SK-N-SH (cell line): ENCODE results near the gene SPRED2. TPM values are rescaled to one million over a fixed set of nuclear protein-coding genes. Genes with fewer than 3 reads are reported as not detected.

ENCODE experiments used
- CTCF ChIA-PET: fragments of 300-600, 350-600 bp; formaldehyde crosslinking; extraction: SDS; loops from one replicate; lab custom pipeline; 2021; lab: Yijun Ruan, JAX
- POLR2A ChIA-PET: fragments of 350-600 bp; sonication (Branson Sonifier 250); formaldehyde crosslinking; extraction: SDS; loops from one replicate; lab custom pipeline; 2020; ENCODE audit warnings: antibody characterized with exemption, inconsistent platforms; lab: Yijun Ruan, JAX
- DNase-seq: peaks from one replicate; pipeline ENCODE4 v3.0.0; 2012
- H2AFZ ChIP-seq: fragments of 200-600 bp; sonication (generic); 2 replicates; pipeline ENCODE4 v1.8.1; 2016; ENCODE audit warnings: antibody characterized with exemption, mild to moderate bottlenecking, low read depth
- H3F3A ChIP-seq: fragments of 200-600 bp; sonication (generic); replicated peaks from 2 replicates; pipeline ENCODE3; 2016; ENCODE audit warnings: antibody characterized with exemption, mild to moderate bottlenecking; ENCODE audit not compliant: insufficient read depth
- H3K27ac ChIP-seq, 2 experiments: fragments of 200-500 bp in 1 of 2; fragments of 200-600 bp in 1 of 2; sonication (Bioruptor generic) in 1 of 2; sonication (generic), shearing (Covaris generic) in 1 of 2; 2 replicates each; pipeline versions ENCODE4 v1.5.1 to v1.6.1; 2014 to 2016; ENCODE audit warnings: low read depth in 2 of 2, inconsistent platforms in 1 of 2, low read length in 1 of 2, mild to moderate bottlenecking in 1 of 2, mixed read lengths in 1 of 2
- H3K27me3 ChIP-seq: fragments of 200-600 bp; sonication (generic), shearing (Covaris generic); 2 replicates; pipeline ENCODE4 v1.6.1; 2016; ENCODE audit warnings: mixed run types; ENCODE audit not compliant: insufficient read depth
- H3K36me3 ChIP-seq, 2 experiments: fragments of 200-500 bp in 1 of 2; fragments of 200-600 bp in 1 of 2; sonication (Bioruptor generic) in 1 of 2; sonication (generic) in 1 of 2; replicated peaks in 1 of 2; 2 replicates each; pipeline versions ENCODE3 to v1.5.1; 2014 to 2016; ENCODE audit warnings: low read length in 1 of 2, mild to moderate bottlenecking in 1 of 2; ENCODE audit not compliant: insufficient read depth in 2 of 2, control insufficient read depth in 1 of 2
- H3K4me1 ChIP-seq, 2 experiments: fragments of 200-500 bp in 1 of 2; fragments of 200-600 bp in 1 of 2; sonication (Bioruptor generic) in 1 of 2; sonication (generic), shearing (Covaris generic) in 1 of 2; 2 replicates each; pipeline versions ENCODE4 v1.5.1 to v1.6.1; 2014 to 2016; ENCODE audit warnings: low read depth in 1 of 2, low read length in 1 of 2, mixed run types in 1 of 2; ENCODE audit not compliant: insufficient read depth in 2 of 2, control insufficient read depth in 1 of 2
- H3K4me2 ChIP-seq: fragments of 200-600 bp; sonication (generic), shearing (Covaris generic); 2 replicates; pipeline ENCODE4 v1.6.1; 2017; ENCODE audit warnings: mixed run types
- H3K4me3 ChIP-seq, 2 experiments: fragments of 200-500 bp in 1 of 2; fragments of 200-600 bp in 1 of 2; sonication (Bioruptor generic) in 1 of 2; sonication (generic), shearing (Covaris generic) in 1 of 2; 2 replicates each; pipeline versions ENCODE4 v1.5.1 to v1.8.1; 2014 to 2016; ENCODE audit warnings: low read depth in 2 of 2, inconsistent platforms in 1 of 2, low read length in 1 of 2, mild to moderate bottlenecking in 1 of 2, mixed read lengths in 1 of 2, moderate library complexity in 1 of 2
- H3K79me2 ChIP-seq: fragments of 200-600 bp; sonication (generic); 2 replicates; pipeline ENCODE4 v1.8.1; 2017; ENCODE audit warnings: mild to moderate bottlenecking; ENCODE audit not compliant: insufficient read depth
- H3K9ac ChIP-seq: fragments of 200-600 bp; sonication (generic); 2 replicates; pipeline ENCODE4 v1.6.1; 2017; ENCODE audit warnings: mixed run types
- H3K9me2 ChIP-seq: fragments of 200-600 bp; sonication (generic); 2 replicates; pipeline ENCODE4 v1.6.1; 2017; ENCODE audit warnings: mixed run types
- H3K9me3 ChIP-seq: fragments of 200-600 bp; sonication (generic); 2 replicates; pipeline ENCODE4 v1.6.1; 2017; ENCODE audit warnings: mixed run types, mild to moderate bottlenecking, moderate library complexity
- H4K20me1 ChIP-seq: fragments of 200-600 bp; sonication (generic); 2 replicates; pipeline ENCODE4 v1.6.1; 2017; ENCODE audit warnings: mild to moderate bottlenecking, mixed run types; ENCODE audit not compliant: insufficient read depth
- CTCF ChIP-seq: fragments of 200-600 bp; sonication (generic); IDR thresholded peaks from 2 replicates; pipeline ENCODE4 v1.6.1; 2017; ENCODE audit warnings: antibody characterized with exemption, mild to moderate bottlenecking, moderate library complexity
- ELF1 ChIP-seq: IDR thresholded peaks from 2 replicates; pipeline ENCODE4 v1.4.0; 2012
- EP300 ChIP-seq, 2 experiments: IDR thresholded peaks; 2 replicates each; pipeline versions ENCODE4 v1.4.0 to v1.6.1; 2012; ENCODE audit warnings: borderline replicate concordance in 1 of 2, low read depth in 1 of 2, low read length in 1 of 2
- EZH2phosphoT487 ChIP-seq: fragments of 200-600 bp; sonication (generic); IDR thresholded peaks from 2 replicates; pipeline ENCODE4 v1.6.1; 2017; ENCODE audit warnings: low read depth, mixed run types, mild to moderate bottlenecking, antibody characterized with exemption, moderate library complexity, borderline replicate concordance
- FOSL2 ChIP-seq: IDR thresholded peaks from 2 replicates; pipeline ENCODE4 v1.4.0; 2012; ENCODE audit warnings: low read depth, mild to moderate bottlenecking, moderate library complexity, borderline replicate concordance
- FOXM1 ChIP-seq: IDR thresholded peaks from 2 replicates; pipeline ENCODE4 v1.4.0; 2012; ENCODE audit warnings: low read depth, mild to moderate bottlenecking
- JUND ChIP-seq: IDR thresholded peaks from 2 replicates; pipeline ENCODE4 v1.4.0; 2012
- MXI1 ChIP-seq: IDR thresholded peaks from 2 replicates; pipeline ENCODE4 v1.6.1; 2012; ENCODE audit warnings: mild to moderate bottlenecking, low read depth, low read length, improper control_type of control experiment
- NRF1 ChIP-seq: IDR thresholded peaks from 2 replicates; pipeline ENCODE4 v1.6.1; 2012; ENCODE audit warnings: low read depth, mild to moderate bottlenecking, low read length
- POLR2AphosphoS5 ChIP-seq: IDR thresholded peaks from 2 replicates; pipeline ENCODE4 v1.6.1; 2012; ENCODE audit warnings: low read depth, low read length
- RAD21 ChIP-seq: IDR thresholded peaks from 2 replicates; pipeline ENCODE4 v1.6.1; 2012; ENCODE audit warnings: mild to moderate bottlenecking, low read length
- RXRA ChIP-seq: IDR thresholded peaks from 2 replicates; pipeline ENCODE4 v1.4.0; 2012; ENCODE audit warnings: low read depth, mild to moderate bottlenecking, borderline replicate concordance
- SIN3A ChIP-seq: IDR thresholded peaks from 2 replicates; pipeline ENCODE4 v1.6.1; 2012; ENCODE audit warnings: low read depth, mild to moderate bottlenecking, low read length, moderate library complexity, borderline replicate concordance
- SMC3 ChIP-seq: IDR thresholded peaks from 2 replicates; pipeline ENCODE4 v1.6.1; 2012; ENCODE audit warnings: low read depth, low read length, improper control_type of control experiment
- TAF1 ChIP-seq: IDR thresholded peaks from 2 replicates; pipeline ENCODE4 v1.6.1; 2012; ENCODE audit warnings: low read depth, mild to moderate bottlenecking, low read length, moderate library complexity, borderline replicate concordance
- USF1 ChIP-seq: IDR thresholded peaks from 2 replicates; pipeline ENCODE4 v1.4.0; 2012; ENCODE audit warnings: low read depth, borderline replicate concordance
- YY1 ChIP-seq: IDR thresholded peaks from 2 replicates; pipeline ENCODE4 v1.4.0; 2012; ENCODE audit warnings: low read depth, mild to moderate bottlenecking
- ZBTB33 ChIP-seq: IDR thresholded peaks from 2 replicates; pipeline ENCODE4 v1.4.0; 2012; ENCODE audit warnings: low read depth, borderline replicate concordance
- WGBS: methylation state at CpG from one replicate; pipeline ENCODE4 v1.1.6; 2017; ENCODE audit warnings: low lambda C conversion rate; 5-methylcytosine and 5-hydroxymethylcytosine counted together
- polyA plus RNA-seq, 3 experiments: library from polyadenylated mRNA; depleted of rRNA; stranded (reverse); fragments of >200 nt; gene quantifications; 2 replicates each; pipeline ENCODE4 v1.2.3, GENCODE V29; 2012

SPRED2 gene
- polyA plus RNA-seq, 1 of the 3 experiments (the other 2 are of a cell fraction) = 21.9 TPM

- TF ChIP-seq ZBTB33 (no peak), MXI1 (no peak)
Observed at GRCh38 chr2:65437392-65438135, 5.2 kb upstream of the SPRED2 start (continued).

- H3K9me3 ChIP-seq = no peaks in the 10 kb centered on the region
- H3K79me2 ChIP-seq = peaks cover 20% of the 10 kb centered on the region
- peak overlapping the region; percentile 68 to 78 for H3K4me3 ChIP-seq
- no peak for TF ChIP-seq RAD21
- 0 out of 2 replicates have a peak, but pooled peaks have one; percentile 0 for TF ChIP-seq TAF1
- ChIA-PET POLR2A (interaction anchor here (0.7 to 1.6 kb wide), 8 partner anchors 27 to 168 kb away, joined by 3 to 7 read pairs (median 4); no protein-coding TSS in a partner anchor), CTCF (interaction anchor here (0.8 to 3.9 kb wide), 8 partner anchors 9 to 171 kb away, joined by 3 to 21 read pairs (median 4); no protein-coding TSS in a partner anchor)
- peak; percentile 42 for DNase-seq
- H3K4me2 ChIP-seq = peak overlapping the region; percentile 87
- H3K27me3 ChIP-seq = no peaks in the 10 kb centered on the region
- peak overlapping the region; percentile 98 to 99 for H3K27ac ChIP-seq
- no peaks in the 10 kb centered on the region for H4K20me1 ChIP-seq
- no peaks in the 10 kb centered on the region for H3K36me3 ChIP-seq
- 19% methylated on average over 12 of the region's 12 CpGs for WGBS
- peak overlapping the region; percentile 83; the same call in 1 of the 2 replicates for H2AFZ ChIP-seq
- no peaks in the 10 kb centered on the region for H3K9me2 ChIP-seq
- H3F3A ChIP-seq = peaks cover 17% of the 10 kb centered on the region
- peak overlapping the region; percentile 90 for H3K9ac ChIP-seq
- H3K4me1 ChIP-seq = peaks cover 10 to 22% of the 10 kb centered on the region in 2 experiments; a peak in 3 of 4 replicates
Observed at GRCh38 chr2:65436824-65437221, 4.4 kb upstream of the SPRED2 start.

GRCh38 chr2:65436169-65436823 lies 3.9 kb upstream of the SPRED2 start:
- H3K9me3 ChIP-seq = no peaks in the 10 kb centered on the region
- H3F3A ChIP-seq = peaks cover 20% of the 10 kb centered on the region
- POLR2A ChIA-PET = interaction anchor here (0.6 to 1.6 kb wide), 13 partner anchors 28 to 306 kb away, joined by 3 to 7 read pairs (median 4); partner anchors contain the start of gene ACTR2
- CTCF ChIA-PET = interaction anchor here (0.8 to 3.9 kb wide), 9 partner anchors 26 to 171 kb away, joined by 3 to 21 read pairs (median 4); no protein-coding TSS in a partner anchor
- H3K4me1 ChIP-seq = peaks cover 10 to 22% of the 10 kb centered on the region in 2 experiments; a peak in 3 of 4 replicates
- H3K4me2 ChIP-seq = peak overlapping the region; percentile 87
- DNase-seq = peak; percentile 87
- peaks cover 25% of the 10 kb centered on the region for H3K79me2 ChIP-seq
- no peaks in the 10 kb centered on the region for H3K36me3 ChIP-seq
- H4K20me1 ChIP-seq = no peaks in the 10 kb centered on the region
- H3K9me2 ChIP-seq = no peaks in the 10 kb centered on the region
- no peaks in the 10 kb centered on the region for H3K27me3 ChIP-seq
- H3K4me3 ChIP-seq = peak overlapping the region; percentile 68 to 78
- H3K27ac ChIP-seq = peak overlapping the region; percentile 98 to 99
- WGBS = 4% methylated on average over 16 of the region's 65 CpGs
- peak overlapping the region; percentile 83; the same call in 1 of the 2 replicates for H2AFZ ChIP-seq
- peak overlapping the region; percentile 90 for H3K9ac ChIP-seq
- TF ChIP-seq SIN3A (peak; percentile 14; the same call in 1 of the 2 replicates), EZH2phosphoT487 (no peak), NRF1 (peak; percentile 21; the same call in 1 of the 2 replicates), POLR2AphosphoS5 (peak; percentile 69; the same call in 1 of the 2 replicates), JUND (peak; percentile 42; the same call in 1 of the 2 replicates), RXRA (peak; percentile 56), USF1 (0 out of 2 replicates have a peak, but pooled peaks have one; percentile 10), CTCF (no peak), SMC3 (no peak), YY1 (peak; percentile 54; the same call in 1 of the 2 replicates), ELF1 (peak; percentile 48; the same call in 1 of the 2 replicates), EP300 (IDR thresholded peaks at IDR 0.05; ENCODE audit: borderline replicate concordance in 1 of 2, low read depth in 1 of 2, low read length in 1 of 2) (peak; percentile 41 to 55; a peak in 2 of 4 replicates), FOXM1 (0 out of 2 replicates have a peak, but pooled peaks have one; percentile 45), FOSL2 (peak; percentile 16; the same call in 1 of the 2 replicates)
